Measurements from ENCODE around the gene CHMP3.
A peak's percentile ranks its signal among the peaks of the same experiment; 100 is the strongest.
"Not testable (repeated sequence)": the region's sequence is repeated elsewhere in the genome, so short reads cannot be mapped to it uniquely, and the experiment has no call there.

Gene CHMP3

GRCh38 chr2:86507600-86507999 lies 55.6 kb downstream of the CHMP3 start:
- no peak for DNase-seq

GRCh38 chr2:86500325-86501083 lies 62.7 kb downstream of the CHMP3 start:
- DNase-seq, result no peak

GRCh38 chr2:86499326-86499725 lies 63.9 kb downstream of the CHMP3 start:
- DNase-seq, result no peak

- DNase-seq, result no peak
Observed at GRCh38 chr2:86498468-86499260, 64.6 kb downstream of the CHMP3 start.

GRCh38 chr2:86496391-86496790 lies 66.9 kb downstream of the CHMP3 start:
- DNase-seq, result not testable (repeated sequence)

GRCh38 chr2:86492048-86492453 lies 71.2 kb downstream of the CHMP3 start:
- no peak for DNase-seq

- no peak for DNase-seq
Observed at GRCh38 chr2:86491088-86491487, 72.2 kb downstream of the CHMP3 start.

GRCh38 chr2:86490245-86490644 lies 73.0 kb downstream of the CHMP3 start:
- DNase-seq, result no peak

GRCh38 chr2:86489542-86489941 lies 73.7 kb downstream of the CHMP3 start:
- DNase-seq, result no peak

GRCh38 chr2:86488561-86489250 lies 74.5 kb downstream of the CHMP3 start:
- DNase-seq, result no peak

GRCh38 chr2:86487062-86487461 lies 76.2 kb downstream of the CHMP3 start:
- DNase-seq, result no peak

GRCh38 chr2:86485802-86486201 lies 77.4 kb downstream of the CHMP3 start:
- no peak for DNase-seq

GRCh38 chr2:86485103-86485502 lies 78.1 kb downstream of the CHMP3 start:
- no peak for DNase-seq

GRCh38 chr2:86484385-86484784 lies 78.9 kb downstream of the CHMP3 start:
- no peak for DNase-seq

- DNase-seq, result no peak
Observed at GRCh38 chr2:86482034-86482433, 81.2 kb downstream of the CHMP3 start.

GRCh38 chr2:86480105-86480504 lies 83.1 kb downstream of the CHMP3 start:
- DNase-seq, result peak; percentile 49

- no peak for DNase-seq
Observed at GRCh38 chr2:86477349-86477748, 85.9 kb downstream of the CHMP3 start.

- DNase-seq, result no peak
Observed at GRCh38 chr2:86476918-86477317, 86.3 kb downstream of the CHMP3 start.

- no peak for DNase-seq
Observed at GRCh38 chr2:86476092-86476491, 87.2 kb downstream of the CHMP3 start.

GRCh38 chr2:86471637-86472036 lies 91.6 kb downstream of the CHMP3 start:
- DNase-seq, result no peak

GRCh38 chr2:86470890-86471289 lies 92.4 kb downstream of the CHMP3 start:
- DNase-seq, result no peak

- no peak for DNase-seq
Observed at GRCh38 chr2:86468162-86469033, 94.8 kb downstream of the CHMP3 start.

GRCh38 chr2:86466306-86466705 lies 96.9 kb downstream of the CHMP3 start:
- no peak for DNase-seq
